ENCODE measurements around the gene MYL11.
"Not testable (repeated sequence)": the region's sequence is repeated elsewhere in the genome, so short reads cannot be mapped to it uniquely, and the experiment has no call there.

MYL11 gene, protein sequence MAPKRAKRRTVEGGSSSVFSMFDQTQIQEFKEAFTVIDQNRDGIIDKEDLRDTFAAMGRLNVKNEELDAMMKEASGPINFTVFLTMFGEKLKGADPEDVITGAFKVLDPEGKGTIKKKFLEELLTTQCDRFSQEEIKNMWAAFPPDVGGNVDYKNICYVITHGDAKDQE

DNA sequence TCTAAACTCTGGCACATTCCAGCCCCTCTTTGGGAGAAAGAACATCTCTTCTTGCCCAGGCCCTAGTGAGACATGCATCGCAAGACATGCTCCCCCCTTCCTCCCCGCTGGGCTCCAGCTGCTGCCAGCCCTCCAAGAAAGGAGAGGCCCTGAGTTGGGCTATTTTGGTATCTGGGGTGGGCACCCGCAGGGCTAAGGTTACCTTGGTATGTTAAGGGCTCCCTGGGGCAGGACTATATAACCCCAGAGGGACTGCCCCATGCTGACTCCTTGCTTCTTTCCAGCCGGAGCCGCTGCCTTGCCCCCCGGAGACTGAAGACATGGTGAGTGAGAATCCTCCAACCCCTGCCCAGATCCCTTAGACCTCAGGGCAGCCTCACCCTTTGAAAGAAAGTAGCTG is at the start of gene MYL11:
MYL11 (plus strand) TSS at position 265 of the 400 bp plus-strand sequence; CDS start at position 321, 56 bp downstream.
- no peak for DNase-seq

GRCh38 chr16:30334473-30334989 is 40.1 kb upstream of the MYL11 start:
- DNase-seq = peak; percentile 89

DNA sequence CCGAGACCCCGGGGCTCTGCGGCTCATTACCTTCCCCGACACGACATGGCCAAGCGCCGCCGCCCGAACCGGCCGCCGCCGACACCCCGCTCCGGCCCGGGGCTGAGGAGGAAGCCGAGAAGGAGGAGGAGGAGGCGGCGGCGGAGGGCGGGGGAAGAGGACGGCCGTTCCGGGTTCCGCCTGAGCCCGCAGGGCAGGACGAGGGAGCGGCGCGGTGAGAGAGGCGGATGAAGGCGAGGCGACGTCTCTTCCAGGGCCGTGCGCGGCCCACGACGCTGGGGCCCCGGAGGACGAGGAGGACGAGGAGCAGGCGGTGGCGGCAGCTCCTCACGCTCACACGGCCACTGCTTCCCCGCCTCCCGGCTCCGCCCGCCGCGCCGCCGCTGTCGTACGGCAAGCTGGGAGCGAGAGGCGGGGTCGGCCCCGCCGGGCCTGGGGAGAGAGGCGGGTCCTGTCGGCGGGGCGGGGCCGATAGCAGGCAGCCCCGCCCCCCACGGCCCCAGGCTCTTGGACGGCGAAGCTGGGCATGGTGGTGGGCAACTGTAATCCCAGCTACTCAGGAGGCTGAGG is 39.5 kb upstream of the MYL11 start:
- peak; percentile 88 for DNase-seq

GRCh38 chr16:30335598-30336474 is 38.8 kb upstream of the MYL11 start:
- DNase-seq = peak; percentile 38

DNA sequence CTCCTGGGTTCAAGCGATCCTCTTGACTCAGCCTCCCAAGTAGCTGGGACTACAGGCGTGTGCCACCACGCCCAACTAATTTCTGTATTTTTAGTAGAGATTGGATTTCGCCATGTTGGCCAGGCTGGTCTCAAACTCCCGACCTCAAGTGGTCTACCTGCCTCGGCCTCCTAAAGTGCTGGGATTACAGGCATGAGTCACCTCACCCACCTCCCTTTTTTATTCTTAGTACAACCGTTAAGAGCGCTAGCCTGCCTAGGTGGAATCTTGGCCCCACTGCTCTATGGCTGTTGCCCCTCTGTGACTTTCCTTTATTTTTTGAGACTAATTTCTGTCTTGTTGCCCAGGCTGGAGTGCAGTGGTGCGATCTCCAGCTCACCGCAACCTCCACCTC is 36.6 kb upstream of the MYL11 start:
- not testable (repeated sequence) for DNase-seq

DNA sequence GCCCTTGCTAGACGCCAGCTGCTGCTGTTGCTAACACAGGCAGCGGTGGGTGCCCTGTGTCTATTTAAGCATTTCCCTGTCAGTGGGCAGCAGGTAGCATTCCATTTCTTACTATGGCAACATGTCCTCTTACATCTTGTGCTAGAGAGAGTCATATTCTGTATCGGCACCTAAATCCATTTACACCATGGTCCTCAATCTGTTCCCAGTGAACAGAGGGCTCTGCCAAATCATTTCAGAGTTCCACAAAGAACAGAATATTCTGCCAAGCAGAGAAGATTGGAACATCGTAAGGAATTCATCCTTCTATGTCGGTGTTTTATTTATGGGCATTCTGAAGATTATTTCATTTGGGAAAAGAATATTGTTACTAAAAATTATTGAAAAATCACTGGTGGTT is 35.9 kb upstream of the MYL11 start:
- DNase-seq = not testable (repeated sequence)

DNA sequence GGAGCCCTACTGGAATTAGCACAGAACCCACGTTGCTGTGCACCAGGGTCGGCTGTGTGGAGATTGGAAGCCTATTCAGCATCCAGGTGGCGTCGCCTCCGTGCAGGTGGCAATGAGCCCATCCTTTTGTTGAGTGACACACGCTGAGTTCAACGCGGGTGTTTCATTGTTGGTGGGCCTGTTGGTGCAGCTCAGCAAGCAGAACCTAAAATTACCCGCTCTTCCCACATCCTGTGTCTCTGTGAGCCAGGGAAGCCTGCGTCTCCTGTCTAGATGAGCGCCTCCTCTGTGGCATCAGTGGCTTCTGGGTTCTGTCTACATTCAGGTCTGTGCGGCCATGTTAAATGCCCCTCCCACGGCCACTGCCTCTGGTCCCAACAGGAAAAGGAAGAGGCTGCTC is 34.0 kb upstream of the MYL11 start:
- DNase-seq = no peak

DNA sequence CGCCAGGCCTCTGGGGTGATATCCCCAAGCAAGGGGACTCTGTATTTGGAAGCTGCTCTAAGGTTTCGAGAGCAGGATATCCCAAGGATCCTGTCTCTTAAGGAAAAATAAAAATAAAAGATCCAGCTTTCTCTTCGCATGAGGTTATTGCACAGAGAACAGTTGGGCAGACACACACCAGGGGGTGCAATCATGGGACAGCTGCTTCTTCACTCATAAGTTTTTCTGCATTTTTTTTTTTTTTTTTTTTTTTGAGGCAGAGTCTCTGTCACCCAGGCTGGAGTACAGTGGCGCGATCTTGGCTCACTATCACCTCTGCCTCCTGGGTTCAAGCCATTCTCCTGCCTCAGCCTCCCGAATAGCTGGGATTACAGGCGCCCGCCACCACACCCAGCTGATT is 32.6 kb upstream of the MYL11 start:
- DNase-seq = not testable (repeated sequence)

- DNase-seq = no peak
These were observed 31.7 kb upstream of the MYL11 start for GRCh38 chr16:30342751-30343490.

GRCh38 chr16:30343491-30343820 is 31.1 kb upstream of the MYL11 start:
- DNase-seq = not testable (repeated sequence)

DNA sequence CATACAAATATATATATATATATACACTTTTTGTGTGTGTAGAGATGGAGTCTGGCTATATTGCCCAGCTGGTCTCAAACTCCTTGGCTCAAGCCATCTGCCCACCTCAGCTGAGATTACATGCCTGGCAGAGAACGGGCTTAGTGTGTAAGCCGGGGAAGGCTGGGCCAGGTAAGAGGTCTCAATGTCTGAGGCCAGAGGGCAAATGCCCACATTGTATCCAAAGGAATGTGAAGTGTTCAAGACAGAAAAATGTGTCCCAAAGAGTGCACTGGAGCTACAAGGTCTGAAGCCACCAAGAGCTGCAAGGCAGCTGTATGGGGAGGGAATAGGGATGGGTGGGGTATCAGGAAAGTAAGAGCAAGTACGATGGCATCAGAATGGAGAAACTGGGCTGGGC is 28.3 kb upstream of the MYL11 start:
- DNase-seq = no peak

DNA sequence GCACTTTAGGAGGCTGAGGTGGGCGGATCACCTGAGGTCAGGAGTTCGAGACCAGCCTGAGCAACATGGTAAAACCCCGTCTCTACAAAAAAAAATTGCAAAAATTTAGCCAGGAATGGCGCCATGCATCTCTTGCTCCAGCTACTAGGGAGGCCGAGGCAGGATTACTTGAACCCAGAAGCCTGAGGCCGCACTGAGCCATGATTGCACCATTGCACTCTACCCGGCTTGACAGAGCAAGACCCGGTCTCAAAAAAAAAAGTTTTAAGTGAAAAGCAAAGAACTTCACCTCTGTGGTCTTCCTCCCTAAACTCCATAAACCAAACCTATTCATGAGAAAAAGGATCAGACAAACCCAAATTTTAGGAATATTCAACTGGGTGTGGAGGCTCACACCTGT is 26.5 kb upstream of the MYL11 start:
- no peak for DNase-seq

DNA sequence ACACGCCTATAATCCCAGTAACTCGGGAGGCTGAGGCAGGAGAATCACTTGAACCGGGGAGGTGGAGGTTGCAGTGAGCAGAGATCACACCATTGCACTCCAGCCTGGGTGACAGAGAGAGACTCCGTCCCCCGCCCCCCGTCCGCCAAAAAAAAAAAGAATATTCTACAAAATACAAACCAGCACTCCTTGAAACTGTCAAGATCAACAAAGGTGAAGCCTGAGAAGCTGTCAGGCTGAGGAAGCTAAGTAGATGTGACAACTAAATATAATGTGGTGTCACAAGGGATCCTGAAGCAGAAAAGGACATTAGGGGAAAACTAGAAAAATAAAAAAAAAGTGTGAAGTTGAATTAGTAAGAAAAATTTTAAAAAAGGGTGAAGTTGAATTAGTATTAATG is 25.7 kb upstream of the MYL11 start:
- no peak for DNase-seq

DNA sequence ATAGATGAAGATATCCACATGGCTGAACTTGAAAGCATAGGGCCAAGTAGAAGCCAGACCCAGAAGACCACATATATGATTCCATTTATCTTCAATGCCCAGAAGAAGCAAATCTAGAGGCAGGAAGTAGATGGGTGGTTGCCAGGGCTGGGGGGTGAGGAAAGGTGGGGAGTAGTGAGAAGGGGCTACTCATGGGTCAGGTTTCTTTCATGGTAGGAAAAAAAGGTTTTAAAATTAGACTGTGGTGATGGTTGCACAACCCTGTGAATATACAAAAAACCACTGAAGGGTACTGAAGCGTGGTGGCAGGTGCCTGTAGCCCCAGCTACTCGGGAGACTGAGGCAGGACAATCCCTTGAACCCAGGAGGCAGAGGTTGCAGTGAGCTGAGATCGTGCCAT is 24.9 kb upstream of the MYL11 start:
- no peak for DNase-seq

GRCh38 chr16:30350134-30350871 is 24.3 kb upstream of the MYL11 start:
- no peak for DNase-seq

DNA sequence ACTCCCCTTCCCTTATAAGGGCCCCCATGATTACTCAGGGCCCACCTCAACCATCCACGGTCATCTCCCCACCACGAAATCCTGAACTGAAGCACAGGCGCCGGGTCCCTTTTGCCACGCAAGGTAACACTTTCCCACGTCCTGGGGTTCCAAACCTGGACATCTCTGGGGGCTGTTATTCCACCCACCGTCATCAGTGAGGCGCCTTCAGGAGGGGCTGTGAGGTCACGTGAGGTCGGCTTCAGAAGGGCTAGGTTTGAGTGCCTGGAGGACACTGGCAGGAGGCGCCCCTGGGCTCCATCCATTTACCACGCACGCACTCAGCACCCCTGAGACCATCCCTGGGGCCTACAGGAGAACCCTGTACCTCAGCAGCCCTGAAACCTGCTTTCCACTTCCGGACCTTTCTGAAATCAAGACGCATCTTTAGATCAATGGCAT is 23.6 kb upstream of the MYL11 start:
- DNase-seq = no peak

DNA sequence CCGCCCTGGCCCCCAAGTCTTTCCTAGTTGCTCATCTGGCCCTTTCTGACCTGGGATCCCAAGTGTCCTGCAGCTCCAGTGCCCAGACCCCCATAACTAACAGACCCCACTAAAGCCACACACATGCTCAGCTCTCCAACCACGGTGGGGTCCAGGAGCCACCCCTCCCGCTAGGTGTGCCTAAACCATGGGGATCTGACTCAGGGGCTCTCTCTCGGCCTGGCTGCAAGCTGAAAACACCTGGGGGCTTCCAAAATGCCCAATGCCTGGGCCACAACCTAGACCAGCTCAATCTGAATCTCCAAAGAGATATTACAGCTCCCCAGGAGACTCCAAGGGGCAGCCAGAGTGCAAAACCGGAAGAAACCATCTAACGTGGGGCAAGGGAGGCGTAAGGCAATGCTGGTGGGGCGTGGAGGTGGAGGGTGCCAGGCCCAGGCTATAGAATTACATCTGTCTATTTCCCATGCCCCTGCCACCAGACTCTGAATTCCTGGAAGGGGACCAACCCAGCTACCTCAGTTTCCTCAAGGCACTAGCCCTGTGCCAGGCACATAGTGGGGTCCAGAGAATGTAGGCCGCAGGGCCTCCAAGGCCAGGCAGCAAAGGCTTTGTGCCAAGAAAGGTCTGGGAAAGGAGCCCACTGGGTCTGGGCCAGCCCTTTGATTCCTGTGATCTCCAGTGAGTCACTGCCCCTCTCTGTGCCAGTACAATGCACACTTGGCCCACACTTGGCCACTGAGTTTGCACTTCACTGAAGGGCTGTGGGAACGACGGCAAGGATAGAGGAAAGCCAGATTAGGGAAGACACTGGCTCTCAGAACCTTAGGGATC is 22.8 kb upstream of the MYL11 start:
- no peak for DNase-seq

- no peak for DNase-seq
These were observed 21.9 kb upstream of the MYL11 start for GRCh38 chr16:30352488-30353401.

DNA sequence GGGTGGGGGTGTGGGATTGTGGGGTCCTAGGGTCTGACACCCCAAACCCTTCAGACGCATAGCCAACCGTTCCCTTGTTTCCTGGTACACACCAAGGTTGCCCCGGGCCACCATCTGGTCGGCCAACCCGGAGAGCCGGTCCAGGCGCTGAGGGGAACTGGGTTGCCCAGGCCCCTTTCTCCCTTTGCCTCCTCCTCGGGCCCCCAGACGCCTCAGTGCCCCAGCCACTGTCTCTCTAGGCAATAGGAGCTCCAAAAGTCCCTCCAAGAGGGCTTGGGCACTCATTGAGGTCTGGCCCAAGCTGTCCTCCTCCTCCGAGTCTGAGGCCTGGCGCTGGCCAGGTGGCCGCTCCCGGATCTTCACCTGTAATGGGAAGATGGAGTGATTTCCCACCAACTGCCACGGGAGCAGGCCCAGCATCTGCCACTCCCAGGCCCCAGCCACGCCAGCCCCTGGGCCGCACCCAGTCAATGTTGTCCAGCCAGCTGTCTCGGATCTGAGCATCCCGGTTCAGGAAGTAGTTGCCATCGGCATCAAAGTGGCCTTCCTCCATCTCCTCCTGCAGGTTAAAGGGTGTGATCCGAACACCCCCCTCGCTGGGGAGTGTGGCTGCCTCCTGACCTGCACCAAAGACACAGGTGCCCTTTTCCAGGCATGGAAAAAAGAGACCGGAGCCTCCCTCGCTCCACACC is 21.0 kb upstream of the MYL11 start:
- DNase-seq = no peak

Data from activated T-cell treated with anti-CD3 and anti-CD28 coated beads, Interleukin-2, amount 50 U/mL, for 1 hour (primary cell).